ENCODE data around the gene POU1F1.

Gene POU1F1

GRCh38 chr3:87233805-87234204 is 42.6 kb downstream of the POU1F1 start:
- FAIRE-seq, result no peak
- DNase-seq (ENCODE audit: insufficient read length, low spot score), result no peak
- no peak for TF ChIP-seq POLR2A (IDR thresholded peaks at IDR 0.05; ENCODE audit: low read depth, low read length)

GRCh38 chr3:87229113-87229512 is 47.3 kb downstream of the POU1F1 start:
- no peak for TF ChIP-seq POLR2A (IDR thresholded peaks at IDR 0.05; ENCODE audit: low read depth, low read length)
- DNase-seq (ENCODE audit: insufficient read length, low spot score), result no peak
- no peak for FAIRE-seq

- FAIRE-seq (peak; percentile 95), DNase-seq (ENCODE audit: insufficient read length, low spot score) (no peak)
- no peak for TF ChIP-seq POLR2A (IDR thresholded peaks at IDR 0.05; ENCODE audit: low read depth, low read length)
These were observed 48.1 kb downstream of the POU1F1 start for GRCh38 chr3:87228316-87228715.

- no peak for DNase-seq (ENCODE audit: insufficient read length, low spot score)
- FAIRE-seq, result no peak
- TF ChIP-seq POLR2A (IDR thresholded peaks at IDR 0.05; ENCODE audit: low read depth, low read length), result no peak
These were observed 48.6 kb downstream of the POU1F1 start for GRCh38 chr3:87227835-87228144.

GRCh38 chr3:87227104-87227834 is 49.1 kb downstream of the POU1F1 start, which contains the start of gene CHMP2B:
Gene CHMP2B (plus strand): TSS chr3:87227309. CDS start chr3:87227523, 214 bp downstream.
- peak; percentile 73 for TF ChIP-seq POLR2A (IDR thresholded peaks at IDR 0.05; ENCODE audit: low read depth, low read length)
- FAIRE-seq (peak; percentile 87), DNase-seq (ENCODE audit: insufficient read length, low spot score) (peak; percentile 75)

- DNase-seq (ENCODE audit: insufficient read length, low spot score) (no peak), FAIRE-seq (peak; percentile 41)
- TF ChIP-seq POLR2A (IDR thresholded peaks at IDR 0.05; ENCODE audit: low read depth, low read length), result no peak
These were observed 50.7 kb downstream of the POU1F1 start for GRCh38 chr3:87225659-87226058.

GRCh38 chr3:87219611-87220010 is 56.8 kb downstream of the POU1F1 start:
- no peak for DNase-seq (ENCODE audit: insufficient read length, low spot score)
- FAIRE-seq, result no peak
- TF ChIP-seq POLR2A (IDR thresholded peaks at IDR 0.05; ENCODE audit: low read depth, low read length), result no peak

GRCh38 chr3:87218560-87218959 is 57.8 kb downstream of the POU1F1 start:
- TF ChIP-seq POLR2A (IDR thresholded peaks at IDR 0.05; ENCODE audit: low read depth, low read length), result no peak
- FAIRE-seq (no peak), DNase-seq (ENCODE audit: insufficient read length, low spot score) (no peak)
